ENCODE results near the gene DYNLT2. TPM values are rescaled to one million over a fixed set of nuclear protein-coding genes. Genes with fewer than 3 reads are reported as not detected.

The DYNLT2 gene
- total RNA-seq, 2 donors from 2014 or later, result 2.2 to 7.2 TPM

GRCh38 chr6:169788809-169789145, 37.4 kb upstream of the DYNLT2 start:
- 66% methylated on average over 4 of the region's 4 CpGs for WGBS
- intact Hi-C loops (cut with DNase I), result no loop called here
- Histone ChIP-seq H3K27ac (no peak overlapping the region), H3K27me3 (replicated peaks; ENCODE audit: insufficient read depth) (no peaks in the 10 kb centered on the region), H3K4me1 (replicated peaks) (peaks cover 4% of the 10 kb centered on the region), H3K4me3 (no peak overlapping the region), H3K9me3 (no peaks in the 10 kb centered on the region), H3K36me3 (no peaks in the 10 kb centered on the region)
- no peak for DNase-seq (ENCODE audit: low spot score)
- TF ChIP-seq CTCF (IDR thresholded peaks at IDR 0.05) (no peak), POLR2A (IDR thresholded peaks at IDR 0.05) (no peak), POLR2AphosphoS5 (IDR thresholded peaks at IDR 0.05) (no peak)

- TF ChIP-seq POLR2AphosphoS5 (IDR thresholded peaks at IDR 0.05), result no peak
- TF ChIP-seq CTCF (IDR thresholded peaks at IDR 0.05), result no peak
- no peak for TF ChIP-seq POLR2A (IDR thresholded peaks at IDR 0.05)
- Histone ChIP-seq H3K27ac (no peak overlapping the region), H3K27me3 (replicated peaks; ENCODE audit: insufficient read depth) (no peaks in the 10 kb centered on the region), H3K4me1 (replicated peaks) (peaks cover 4% of the 10 kb centered on the region), H3K36me3 (no peaks in the 10 kb centered on the region), H3K9me3 (no peaks in the 10 kb centered on the region), H3K4me3 (no peak overlapping the region)
- intact Hi-C loops (cut with DNase I), result no loop called here
- no peak for DNase-seq (ENCODE audit: low spot score)
- 82% methylated on average over 7 of the region's 7 CpGs for WGBS
Measured at GRCh38 chr6:169787797-169788196, 36.4 kb upstream of the DYNLT2 start.

GRCh38 chr6:169786349-169786748, 35.0 kb upstream of the DYNLT2 start:
- 87% methylated on average over 5 of the region's 5 CpGs for WGBS
- H3K27me3 ChIP-seq (replicated peaks; ENCODE audit: insufficient read depth), result no peaks in the 10 kb centered on the region
- no peak overlapping the region for H3K4me3 ChIP-seq
- no peak overlapping the region for H3K27ac ChIP-seq
- no peaks in the 10 kb centered on the region for H3K9me3 ChIP-seq
- H3K4me1 ChIP-seq (replicated peaks), result peaks cover 4% of the 10 kb centered on the region
- no peaks in the 10 kb centered on the region for H3K36me3 ChIP-seq
- DNase-seq (ENCODE audit: low spot score), result no peak
- intact Hi-C loops (cut with DNase I), result no loop called here
- TF ChIP-seq POLR2AphosphoS5 (IDR thresholded peaks at IDR 0.05) (no peak), POLR2A (IDR thresholded peaks at IDR 0.05) (no peak), CTCF (IDR thresholded peaks at IDR 0.05) (no peak)

- Histone ChIP-seq H3K4me3 (no peak overlapping the region), H3K4me1 (replicated peaks) (peaks cover 4% of the 10 kb centered on the region), H3K9me3 (no peaks in the 10 kb centered on the region), H3K36me3 (no peaks in the 10 kb centered on the region), H3K27ac (no peak overlapping the region), H3K27me3 (replicated peaks; ENCODE audit: insufficient read depth) (no peaks in the 10 kb centered on the region)
- intact Hi-C loops (cut with DNase I), result no loop called here
- WGBS, result 91% methylated on average over 9 of the region's 9 CpGs
- DNase-seq (ENCODE audit: low spot score), result no peak
- TF ChIP-seq POLR2A (IDR thresholded peaks at IDR 0.05) (no peak), CTCF (IDR thresholded peaks at IDR 0.05) (no peak), POLR2AphosphoS5 (IDR thresholded peaks at IDR 0.05) (no peak)
Measured at GRCh38 chr6:169785566-169785965, 34.2 kb upstream of the DYNLT2 start.

- intact Hi-C loops (cut with DNase I), result no loop called here
- no peaks in the 10 kb centered on the region for H3K36me3 ChIP-seq
- TF ChIP-seq CTCF (IDR thresholded peaks at IDR 0.05) (no peak), POLR2A (IDR thresholded peaks at IDR 0.05) (no peak), POLR2AphosphoS5 (IDR thresholded peaks at IDR 0.05) (no peak)
- no peak overlapping the region for H3K27ac ChIP-seq
- H3K4me3 ChIP-seq, result no peak overlapping the region
- peaks cover 3% of the 10 kb centered on the region for H3K4me1 ChIP-seq (replicated peaks)
- DNase-seq (ENCODE audit: low spot score), result no peak
- H3K9me3 ChIP-seq, result no peaks in the 10 kb centered on the region
- no peaks in the 10 kb centered on the region for H3K27me3 ChIP-seq (replicated peaks; ENCODE audit: insufficient read depth)
- WGBS, result 87% methylated on average over 12 of the region's 12 CpGs
Measured at GRCh38 chr6:169784821-169785340, 33.5 kb upstream of the DYNLT2 start.

Measured in prostate gland (tissue), 2 donors.